ENCODE results near the gene EFNA3.
A peak's percentile ranks its signal among the peaks of the same experiment; 100 is the strongest.

EFNA3 gene

GRCh38 chr1:155062151-155062686, 16.4 kb upstream of the EFNA3 start:
- no peak for DNase-seq (ENCODE audit: low read depth, low spot score)
- no peak overlapping the region for H3K4me3 ChIP-seq (ENCODE audit: low read depth, low read length)
- TF ChIP-seq CTCF (IDR thresholded peaks at IDR 0.05; ENCODE audit: low read depth, low read length) = peak; percentile 22
- in situ Hi-C loops (cut with HindIII; ENCODE audit: low sequenced_read_pairs) = no loop called here

DNA sequence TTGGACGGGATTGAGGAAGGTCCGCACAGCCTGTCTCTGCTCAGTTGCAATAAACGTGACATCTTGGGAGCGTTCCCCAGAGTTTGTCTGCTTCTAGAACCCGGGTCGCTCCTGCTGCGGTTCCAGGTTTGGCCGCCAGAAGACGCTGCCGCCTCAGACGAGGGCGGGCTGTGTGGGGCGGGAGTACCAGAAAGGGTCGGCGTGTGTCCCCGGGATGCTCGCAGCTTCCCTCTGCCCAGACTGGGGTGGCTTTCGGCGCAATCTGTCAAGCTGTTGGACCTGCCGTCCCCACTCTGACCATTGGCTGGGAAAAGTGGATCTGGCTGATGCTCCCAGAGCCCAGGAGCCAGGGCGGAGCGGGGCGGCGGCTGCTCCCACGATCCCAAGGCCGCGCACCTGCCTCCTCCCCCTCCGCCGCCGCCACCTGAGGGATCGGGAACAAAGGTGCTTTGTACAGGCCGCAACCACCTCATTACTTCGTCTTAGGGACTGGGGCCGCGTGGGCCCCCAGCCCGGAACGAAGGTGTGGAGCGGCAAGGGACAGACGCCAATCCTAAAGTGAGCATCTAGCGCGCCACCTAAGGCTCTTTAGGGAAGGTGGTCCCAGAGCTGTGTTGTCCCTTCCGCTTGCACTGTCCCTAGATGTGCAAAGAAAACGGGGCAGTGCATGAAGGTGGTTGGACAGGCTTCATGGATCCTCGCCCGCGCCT, 15.8 kb upstream of the EFNA3 start:
- DNase-seq (ENCODE audit: low read depth, low spot score) = peak; percentile 50
- in situ Hi-C loops (cut with HindIII; ENCODE audit: low sequenced_read_pairs) = no loop called here

GRCh38 chr1:155063550-155064110, 15.0 kb upstream of the EFNA3 start, which contains the start of gene EFNA4:
Gene EFNA4, plus strand, starts transcription at chr1:155063740. Its CDS starts 84 bp downstream, at chr1:155063824.
- no peak for TF ChIP-seq CTCF (IDR thresholded peaks at IDR 0.05; ENCODE audit: low read depth, low read length)
- peak within 1 kb of the TSS; percentile 90 for H3K4me3 ChIP-seq (ENCODE audit: low read depth, low read length)
- peak; percentile 81 for DNase-seq (ENCODE audit: low read depth, low spot score)
- in situ Hi-C loops (cut with HindIII; ENCODE audit: low sequenced_read_pairs) = no loop called here

More for the DNA sequence above, 15.8 kb upstream of the EFNA3 start:
- peak overlapping the region; percentile 90 for H3K4me3 ChIP-seq (ENCODE audit: low read depth, low read length)
- TF ChIP-seq CTCF (IDR thresholded peaks at IDR 0.05; ENCODE audit: low read depth, low read length) = peak; percentile 93

GRCh38 chr1:155064111-155064831, 14.4 kb upstream of the EFNA3 start:
- no peak for DNase-seq (ENCODE audit: low read depth, low spot score)
- H3K4me3 ChIP-seq (ENCODE audit: low read depth, low read length) = peak overlapping the region; percentile 90
- no peak for TF ChIP-seq CTCF (IDR thresholded peaks at IDR 0.05; ENCODE audit: low read depth, low read length)
- in situ Hi-C loops (cut with HindIII; ENCODE audit: low sequenced_read_pairs) = no loop called here

DNA sequence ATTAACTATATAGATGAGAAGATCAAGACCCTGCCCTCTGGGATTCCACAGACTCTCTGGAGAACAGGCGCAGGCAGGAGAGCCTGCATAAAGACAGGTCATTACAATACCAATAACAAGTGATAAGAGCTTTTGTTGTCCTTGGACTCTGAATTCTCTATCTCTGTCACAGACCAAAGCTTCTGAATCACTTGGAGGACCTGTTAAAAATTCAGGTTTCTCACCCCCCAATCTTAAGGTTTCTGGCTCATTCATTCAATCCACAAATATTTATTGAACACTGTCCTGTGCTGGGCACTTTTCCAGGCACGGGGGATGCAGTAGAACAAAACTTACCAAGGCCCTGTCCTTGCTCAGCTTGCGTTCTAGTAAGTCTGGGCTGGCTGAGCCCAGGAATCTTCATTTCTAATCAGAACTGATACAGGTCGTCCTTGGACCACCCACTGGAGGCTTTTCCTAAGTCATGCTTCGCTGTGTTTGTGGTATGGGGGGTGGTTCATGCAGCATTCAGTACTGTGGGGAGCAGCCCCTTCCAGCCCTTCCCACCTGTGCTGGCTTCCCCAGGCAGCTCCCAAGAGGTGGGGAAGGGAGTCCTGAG, 13.7 kb upstream of the EFNA3 start:
- no peak for TF ChIP-seq CTCF (IDR thresholded peaks at IDR 0.05; ENCODE audit: low read depth, low read length)
- in situ Hi-C loops (cut with HindIII; ENCODE audit: low sequenced_read_pairs) = no loop called here
- H3K4me3 ChIP-seq (ENCODE audit: low read depth, low read length) = no peak overlapping the region
- DNase-seq (ENCODE audit: low read depth, low spot score) = no peak

DNA sequence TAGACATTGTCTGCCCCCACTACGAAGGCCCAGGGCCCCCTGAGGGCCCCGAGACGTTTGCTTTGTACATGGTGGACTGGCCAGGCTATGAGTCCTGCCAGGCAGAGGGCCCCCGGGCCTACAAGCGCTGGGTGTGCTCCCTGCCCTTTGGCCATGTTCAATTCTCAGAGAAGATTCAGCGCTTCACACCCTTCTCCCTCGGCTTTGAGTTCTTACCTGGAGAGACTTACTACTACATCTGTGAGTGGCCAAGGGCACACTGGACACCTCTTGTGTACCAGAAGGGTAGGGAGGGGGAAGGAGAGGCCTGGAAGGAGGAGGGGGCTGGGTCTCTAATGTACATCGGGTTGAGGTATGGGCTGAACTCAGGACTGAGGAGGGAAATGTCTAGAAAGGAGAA, 11.9 kb upstream of the EFNA3 start:
- no peak for TF ChIP-seq CTCF (IDR thresholded peaks at IDR 0.05; ENCODE audit: low read depth, low read length)
- in situ Hi-C loops (cut with HindIII; ENCODE audit: low sequenced_read_pairs) = no loop called here
- DNase-seq (ENCODE audit: low read depth, low spot score) = no peak
- H3K4me3 ChIP-seq (ENCODE audit: low read depth, low read length) = no peak overlapping the region

Measured in astrocyte of the spinal cord (primary cell).